B cell (primary cell): Measurements from ENCODE around the gene RMI2. TPM values are rescaled to one million over a fixed set of nuclear protein-coding genes. Genes with fewer than 3 reads are reported as not detected.

Experiments used
- polyA plus RNA-seq: library from polyadenylated mRNA; depleted of rRNA; stranded (reverse); fragments of >200 nt; gene quantifications from 2 replicates; pipeline ENCODE4 v1.2.3, GENCODE V29; 2012
- small RNA-seq: library from RNA; depleted of rRNA; stranded (forward); fragments of <200 nt; gene quantifications from one replicate; pipeline ENCODE3, GENCODE V24; 2012; ENCODE audit warnings: low replicate concordance, low read depth; ENCODE audit not compliant: insufficient read length
- total RNA-seq, 2 donors: library from RNA; stranded (reverse); fragments of 120-200 nt in 1 of 2; gene quantifications; 1 replicate in 1 of 2; 2 replicates in 1 of 2; pipeline versions ENCODE4 v1.2.3 to v1.2.4, GENCODE V29; 2013 to 2022

Gene RMI2
- total and polyA plus RNA-seq, 2 donors (not counting 1 experiment from before 2014, with no cell fraction given), result 2.3 to 27.0 TPM

Small RNAs within 50 kb of the gene (small RNA-seq; reads per million reads assigned to genes)
- gene AC099489.2, result not detected
- gene MIR548H2, result not detected
- not detected for gene RF00019

Other genes with a start within 250 kb of the RMI2 start
- gene SOCS1, start 89.3 kb upstream of the RMI2 start, total RNA-seq, result 107 TPM in 2 replicates
- gene SOCS1, start 89.3 kb upstream of the RMI2 start, polyA plus RNA-seq, result 21.9 and 29.7 TPM in 2 replicates
- gene TNP2, start 76.1 kb upstream of the RMI2 start, total RNA-seq, result not detected in 2 replicates
- not detected in 2 replicates for gene TNP2, start 76.1 kb upstream of the RMI2 start, polyA plus RNA-seq
- gene PRM3, start 71.8 kb upstream of the RMI2 start, total RNA-seq, result not detected in 2 replicates
- gene PRM3, start 71.8 kb upstream of the RMI2 start, polyA plus RNA-seq, result not detected in 2 replicates
- gene PRM2, start 69.0 kb upstream of the RMI2 start, total RNA-seq, result not detected in 2 replicates
- gene PRM2, start 69.0 kb upstream of the RMI2 start, polyA plus RNA-seq, result not detected in 2 replicates
- gene PRM1, start 64.1 kb upstream of the RMI2 start, total RNA-seq, result not detected in 2 replicates
- not detected in 2 replicates for gene PRM1, start 64.1 kb upstream of the RMI2 start, polyA plus RNA-seq
- gene LITAF, start 241.5 kb downstream of the RMI2 start, total RNA-seq, result 125 and 131 TPM in 2 replicates
- gene LITAF, start 241.5 kb downstream of the RMI2 start, polyA plus RNA-seq, result 87.5 and 93.6 TPM in 2 replicates